GM12878 (cell line): ENCODE results near the gene SUB1.
"Not testable (repeated sequence)": the region's sequence is repeated elsewhere in the genome, so short reads cannot be mapped to it uniquely, and the experiment has no call there.

Experiments used
- BHLHE40 ChIP-seq, 2 experiments: fragments of 450-650 bp in 1 of 2; IDR thresholded peaks; 2 replicates each; pipeline ENCODE4 v1.6.1; 2011 to 2017; ENCODE audit warnings: low read depth in 2 of 2, borderline replicate concordance in 1 of 2, improper control_type of control experiment in 1 of 2, low read length in 1 of 2, mild to moderate bottlenecking in 1 of 2
- CBX3 ChIP-seq: fragments of 200-600 bp; sonication (generic); IDR thresholded peaks from 2 replicates; pipeline ENCODE4 v1.6.1; 2016; ENCODE audit warnings: low read depth, borderline replicate concordance
- CBX5 ChIP-seq: sonication (generic); IDR thresholded peaks from 2 replicates; pipeline ENCODE4 v1.6.1; 2016; ENCODE audit warnings: low read depth, moderate library complexity, mild to moderate bottlenecking, inconsistent platforms
- KDM1A ChIP-seq: fragments of 200-600 bp; sonication (generic); IDR thresholded peaks from 2 replicates; pipeline ENCODE4 v1.6.1; 2016; ENCODE audit warnings: borderline replicate concordance
- RAD21 ChIP-seq: IDR thresholded peaks from 2 replicates; pipeline ENCODE4 v1.6.1; 2011; ENCODE audit warnings: mild to moderate bottlenecking, low read depth, low read length, moderate library complexity; ENCODE audit not compliant: insufficient read depth
- SIX5 ChIP-seq: IDR thresholded peaks from 2 replicates; pipeline ENCODE4 v1.6.1; 2011; ENCODE audit warnings: mild to moderate bottlenecking, low read depth, low read length, moderate library complexity; ENCODE audit not compliant: severe bottlenecking
- SP1 ChIP-seq: IDR thresholded peaks from one replicate; pipeline ENCODE4 v1.6.1; 2011; ENCODE audit warnings: low read depth, low read length
- TF ChIP-seq, protein P1 (sequence below), 3 experiments: IDR thresholded peaks in 2 of 3; conservative IDR thresholded peaks in 1 of 3; 2 replicates each; pipeline ENCODE4 v1.5.1; 2011; ENCODE audit warnings: low read depth in 3 of 3, low read length in 3 of 3, mild to moderate bottlenecking in 3 of 3, control low read depth in 2 of 3, moderate library complexity in 2 of 3, inconsistent platforms in 1 of 3, mixed read lengths in 1 of 3; ENCODE audit not compliant: control insufficient read depth in 2 of 3, insufficient read depth in 1 of 3; ENCODE audit errors: extremely low read depth in 1 of 3
- TF ChIP-seq, protein P2 (sequence below): fragments of 450-650 bp; IDR thresholded peaks from 2 replicates; pipeline ENCODE4 v1.6.1; 2017; ENCODE audit warnings: mild to moderate bottlenecking
- TF ChIP-seq, protein P3 (sequence below): IDR thresholded peaks from 2 replicates; pipeline ENCODE4 v1.6.1; 2012; ENCODE audit warnings: mild to moderate bottlenecking, low read depth, low read length

DNA sequence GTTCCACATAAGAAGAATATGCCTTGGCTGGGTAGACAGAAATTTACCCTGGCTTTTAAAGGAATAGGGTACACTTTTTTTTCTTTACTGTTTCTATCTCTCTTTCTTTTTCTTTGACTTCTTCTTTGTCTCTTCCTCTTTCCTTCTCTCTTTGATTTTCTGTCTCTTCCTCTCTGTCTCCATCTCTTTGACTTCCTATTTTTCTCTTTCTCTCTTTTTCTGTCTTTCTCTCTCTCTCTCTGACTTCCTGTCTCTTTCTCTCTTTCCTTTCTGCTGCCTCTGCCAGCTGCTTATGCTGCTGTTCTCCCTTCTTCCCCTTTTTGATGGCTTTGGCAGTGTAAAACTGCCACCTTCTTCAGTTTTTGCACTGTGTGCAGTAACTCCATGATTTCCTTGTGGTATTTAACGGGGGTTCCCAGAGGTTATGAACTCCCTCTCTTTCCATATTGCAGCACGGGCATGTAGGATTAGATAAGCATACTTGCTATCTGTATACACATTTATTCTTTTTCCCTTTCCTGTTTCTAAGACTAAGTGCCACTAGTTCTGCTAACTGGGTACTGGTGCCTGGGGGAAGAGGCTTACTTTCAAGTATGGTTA is 31.1 kb upstream of the SUB1 start:
- not testable (repeated sequence) for TF ChIP-seq SP1; RAD21; BHLHE40 (IDR thresholded peaks at IDR 0.05; ENCODE audit: borderline replicate concordance in 1 of 2, low read depth in 2 of 2, low read length in 1 of 2); KDM1A; SIX5; CBX3; CBX5
- TF ChIP-seq, protein P1, sequence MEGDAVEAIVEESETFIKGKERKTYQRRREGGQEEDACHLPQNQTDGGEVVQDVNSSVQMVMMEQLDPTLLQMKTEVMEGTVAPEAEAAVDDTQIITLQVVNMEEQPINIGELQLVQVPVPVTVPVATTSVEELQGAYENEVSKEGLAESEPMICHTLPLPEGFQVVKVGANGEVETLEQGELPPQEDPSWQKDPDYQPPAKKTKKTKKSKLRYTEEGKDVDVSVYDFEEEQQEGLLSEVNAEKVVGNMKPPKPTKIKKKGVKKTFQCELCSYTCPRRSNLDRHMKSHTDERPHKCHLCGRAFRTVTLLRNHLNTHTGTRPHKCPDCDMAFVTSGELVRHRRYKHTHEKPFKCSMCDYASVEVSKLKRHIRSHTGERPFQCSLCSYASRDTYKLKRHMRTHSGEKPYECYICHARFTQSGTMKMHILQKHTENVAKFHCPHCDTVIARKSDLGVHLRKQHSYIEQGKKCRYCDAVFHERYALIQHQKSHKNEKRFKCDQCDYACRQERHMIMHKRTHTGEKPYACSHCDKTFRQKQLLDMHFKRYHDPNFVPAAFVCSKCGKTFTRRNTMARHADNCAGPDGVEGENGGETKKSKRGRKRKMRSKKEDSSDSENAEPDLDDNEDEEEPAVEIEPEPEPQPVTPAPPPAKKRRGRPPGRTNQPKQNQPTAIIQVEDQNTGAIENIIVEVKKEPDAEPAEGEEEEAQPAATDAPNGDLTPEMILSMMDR (IDR thresholded peaks at IDR 0.05 in 2 of 3, conservative IDR thresholded peaks at IDR 0.05 in 1 of 3; ENCODE audit: control insufficient read depth in 2 of 3, extremely low read depth in 1 of 3, insufficient read depth in 1 of 3, low read depth in 3 of 3, low read length in 3 of 3) = not testable (repeated sequence)
- TF ChIP-seq, protein P2, sequence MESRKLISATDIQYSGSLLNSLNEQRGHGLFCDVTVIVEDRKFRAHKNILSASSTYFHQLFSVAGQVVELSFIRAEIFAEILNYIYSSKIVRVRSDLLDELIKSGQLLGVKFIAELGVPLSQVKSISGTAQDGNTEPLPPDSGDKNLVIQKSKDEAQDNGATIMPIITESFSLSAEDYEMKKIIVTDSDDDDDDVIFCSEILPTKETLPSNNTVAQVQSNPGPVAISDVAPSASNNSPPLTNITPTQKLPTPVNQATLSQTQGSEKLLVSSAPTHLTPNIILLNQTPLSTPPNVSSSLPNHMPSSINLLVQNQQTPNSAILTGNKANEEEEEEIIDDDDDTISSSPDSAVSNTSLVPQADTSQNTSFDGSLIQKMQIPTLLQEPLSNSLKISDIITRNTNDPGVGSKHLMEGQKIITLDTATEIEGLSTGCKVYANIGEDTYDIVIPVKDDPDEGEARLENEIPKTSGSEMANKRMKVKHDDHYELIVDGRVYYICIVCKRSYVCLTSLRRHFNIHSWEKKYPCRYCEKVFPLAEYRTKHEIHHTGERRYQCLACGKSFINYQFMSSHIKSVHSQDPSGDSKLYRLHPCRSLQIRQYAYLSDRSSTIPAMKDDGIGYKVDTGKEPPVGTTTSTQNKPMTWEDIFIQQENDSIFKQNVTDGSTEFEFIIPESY = not testable (repeated sequence)
- TF ChIP-seq, protein P3, sequence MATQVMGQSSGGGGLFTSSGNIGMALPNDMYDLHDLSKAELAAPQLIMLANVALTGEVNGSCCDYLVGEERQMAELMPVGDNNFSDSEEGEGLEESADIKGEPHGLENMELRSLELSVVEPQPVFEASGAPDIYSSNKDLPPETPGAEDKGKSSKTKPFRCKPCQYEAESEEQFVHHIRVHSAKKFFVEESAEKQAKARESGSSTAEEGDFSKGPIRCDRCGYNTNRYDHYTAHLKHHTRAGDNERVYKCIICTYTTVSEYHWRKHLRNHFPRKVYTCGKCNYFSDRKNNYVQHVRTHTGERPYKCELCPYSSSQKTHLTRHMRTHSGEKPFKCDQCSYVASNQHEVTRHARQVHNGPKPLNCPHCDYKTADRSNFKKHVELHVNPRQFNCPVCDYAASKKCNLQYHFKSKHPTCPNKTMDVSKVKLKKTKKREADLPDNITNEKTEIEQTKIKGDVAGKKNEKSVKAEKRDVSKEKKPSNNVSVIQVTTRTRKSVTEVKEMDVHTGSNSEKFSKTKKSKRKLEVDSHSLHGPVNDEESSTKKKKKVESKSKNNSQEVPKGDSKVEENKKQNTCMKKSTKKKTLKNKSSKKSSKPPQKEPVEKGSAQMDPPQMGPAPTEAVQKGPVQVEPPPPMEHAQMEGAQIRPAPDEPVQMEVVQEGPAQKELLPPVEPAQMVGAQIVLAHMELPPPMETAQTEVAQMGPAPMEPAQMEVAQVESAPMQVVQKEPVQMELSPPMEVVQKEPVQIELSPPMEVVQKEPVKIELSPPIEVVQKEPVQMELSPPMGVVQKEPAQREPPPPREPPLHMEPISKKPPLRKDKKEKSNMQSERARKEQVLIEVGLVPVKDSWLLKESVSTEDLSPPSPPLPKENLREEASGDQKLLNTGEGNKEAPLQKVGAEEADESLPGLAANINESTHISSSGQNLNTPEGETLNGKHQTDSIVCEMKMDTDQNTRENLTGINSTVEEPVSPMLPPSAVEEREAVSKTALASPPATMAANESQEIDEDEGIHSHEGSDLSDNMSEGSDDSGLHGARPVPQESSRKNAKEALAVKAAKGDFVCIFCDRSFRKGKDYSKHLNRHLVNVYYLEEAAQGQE = not testable (repeated sequence)
